ENCODE results near the gene HSP90AB1.

HSP90AB1 gene

DNA sequence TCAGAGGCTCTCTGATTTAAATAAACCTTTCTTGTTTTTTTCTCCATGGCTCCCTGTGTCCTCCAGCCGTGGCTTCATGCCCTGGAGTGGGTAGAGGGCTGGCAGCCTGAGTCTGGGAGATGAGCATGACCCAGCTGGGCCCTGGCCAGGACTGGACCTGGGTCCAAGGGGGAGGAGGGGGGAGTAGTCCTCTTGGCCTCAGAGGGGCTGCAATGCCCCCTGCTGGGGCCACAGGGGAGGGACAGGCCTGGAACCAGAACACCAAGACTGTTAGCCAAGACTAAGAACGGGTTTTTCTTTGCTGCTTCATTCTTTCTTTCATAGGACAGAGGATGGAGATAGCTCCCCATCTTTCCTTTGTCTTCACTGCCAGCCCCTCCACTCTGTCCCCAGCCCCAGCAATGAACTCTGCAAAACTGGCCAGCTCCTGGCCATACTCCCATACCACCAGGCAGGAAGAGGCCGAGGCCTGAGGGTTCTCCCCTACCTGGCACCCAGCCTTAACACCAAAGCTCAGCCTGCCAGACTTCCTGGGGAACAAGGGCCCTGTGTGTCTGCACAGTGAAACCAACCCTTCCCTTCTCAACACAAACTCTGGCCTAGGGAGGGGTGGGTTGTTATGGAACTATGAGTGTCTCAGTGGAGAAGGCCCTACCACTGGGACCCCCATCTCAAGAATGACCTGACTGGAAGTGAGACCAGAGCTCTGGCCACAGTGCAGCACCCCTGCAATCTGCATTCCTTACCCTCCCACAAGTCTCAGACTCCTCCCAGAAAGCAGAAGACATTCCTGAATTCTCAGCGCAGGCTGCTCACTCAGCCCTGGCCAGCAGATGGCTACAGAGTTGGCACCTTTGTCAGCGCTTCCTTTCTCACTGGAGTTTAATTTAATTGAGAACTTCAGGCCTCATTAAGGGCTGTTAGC, 12.5 kb upstream of the HSP90AB1 start:
- no peak for DNase-seq (ENCODE audit: extremely low read depth in 1 of 2, low read depth in 1 of 2)

DNA sequence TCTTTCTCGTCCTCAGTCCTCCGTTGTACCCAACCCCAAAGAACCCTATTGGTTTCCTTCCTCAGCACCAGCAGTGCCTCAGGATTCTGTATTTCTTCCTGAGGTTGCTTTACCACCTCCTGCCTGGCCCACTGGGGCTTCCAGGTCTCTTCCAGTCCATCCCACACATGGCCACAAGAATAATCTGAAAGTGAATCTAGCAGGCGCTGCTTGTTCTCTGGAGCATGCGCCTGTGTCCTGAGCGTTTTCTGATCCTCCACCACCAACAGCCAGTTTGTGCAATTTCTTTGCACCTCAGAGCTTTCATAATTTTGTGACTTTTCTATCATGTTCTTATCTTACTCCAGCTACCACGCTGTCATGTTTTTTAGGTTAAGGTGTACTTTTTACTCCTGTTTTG, 11.6 kb upstream of the HSP90AB1 start:
- no peak for DNase-seq (ENCODE audit: extremely low read depth in 1 of 2, low read depth in 1 of 2)

DNA sequence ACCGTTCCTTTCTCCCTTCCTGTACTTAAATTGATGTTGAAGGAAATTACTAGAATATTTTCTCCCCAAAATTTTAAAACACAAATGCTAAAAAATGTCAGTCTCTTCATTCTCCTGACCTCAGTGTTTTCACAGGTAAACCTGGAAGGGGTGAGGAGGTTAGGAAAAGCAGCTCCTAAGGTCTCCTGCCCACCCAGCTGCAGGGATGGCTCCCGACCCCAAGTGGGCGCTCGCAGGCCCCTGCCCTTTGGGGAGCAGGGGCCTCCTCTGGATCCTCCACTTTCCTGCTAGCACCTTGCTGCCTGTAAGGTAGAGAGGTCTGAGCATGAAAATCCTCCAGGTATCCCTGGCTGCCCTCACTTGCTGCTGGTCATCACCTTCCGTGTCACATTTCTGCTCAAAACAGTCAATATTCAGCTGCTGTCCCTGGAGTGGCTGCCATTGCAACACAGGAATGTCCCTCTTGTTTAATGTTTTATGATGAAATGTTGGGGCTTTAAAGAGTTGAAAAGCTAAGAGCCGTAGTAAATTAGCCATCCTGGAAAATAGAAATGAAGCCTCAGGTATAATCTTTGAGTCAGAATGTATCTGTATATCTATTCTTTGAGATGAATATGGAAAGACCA, 10.9 kb upstream of the HSP90AB1 start:
- DNase-seq (ENCODE audit: extremely low read depth in 1 of 2, low read depth in 1 of 2): no peak

DNA sequence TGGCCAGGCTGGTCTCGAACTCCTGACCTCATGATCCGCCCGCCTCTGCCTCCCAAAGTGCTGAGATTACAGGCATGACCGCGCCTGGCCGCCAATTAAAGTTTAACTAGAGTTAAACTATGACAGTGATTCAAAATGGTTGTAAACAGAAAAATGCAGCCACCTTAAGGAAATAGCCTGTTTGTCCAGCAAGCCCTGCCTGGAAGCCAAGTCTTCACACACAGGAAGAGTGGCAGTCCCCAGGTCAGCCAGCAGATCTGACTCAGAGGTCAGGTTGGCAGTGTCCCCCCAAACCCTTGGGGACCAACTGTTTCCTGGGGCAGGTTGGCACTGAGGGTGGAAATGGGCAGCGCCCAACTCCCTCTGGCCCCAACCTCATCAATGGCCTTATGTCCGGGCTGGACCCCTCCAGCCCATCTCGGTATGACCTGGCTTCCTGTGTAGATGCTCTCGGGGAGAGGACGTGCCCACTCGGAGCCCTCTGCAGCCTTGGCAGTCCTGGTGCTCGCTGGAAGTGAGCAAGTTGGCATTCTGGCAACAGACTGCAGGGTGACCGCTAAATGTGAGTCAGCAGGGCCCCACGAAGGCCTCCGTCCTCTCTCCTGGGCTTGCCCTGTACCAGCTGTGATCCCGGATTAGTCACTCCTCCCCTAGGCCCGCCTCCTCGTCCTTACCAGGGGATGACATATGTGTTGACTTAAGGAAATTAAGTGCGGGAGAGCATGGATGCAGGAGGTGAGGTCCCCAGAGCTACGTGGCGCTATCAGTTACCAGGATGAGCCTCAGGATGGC, 9.7 kb upstream of the HSP90AB1 start:
- peak in 1 of 2 donors; percentile 80 for DNase-seq (ENCODE audit: extremely low read depth in 1 of 2, low read depth in 1 of 2)

DNA sequence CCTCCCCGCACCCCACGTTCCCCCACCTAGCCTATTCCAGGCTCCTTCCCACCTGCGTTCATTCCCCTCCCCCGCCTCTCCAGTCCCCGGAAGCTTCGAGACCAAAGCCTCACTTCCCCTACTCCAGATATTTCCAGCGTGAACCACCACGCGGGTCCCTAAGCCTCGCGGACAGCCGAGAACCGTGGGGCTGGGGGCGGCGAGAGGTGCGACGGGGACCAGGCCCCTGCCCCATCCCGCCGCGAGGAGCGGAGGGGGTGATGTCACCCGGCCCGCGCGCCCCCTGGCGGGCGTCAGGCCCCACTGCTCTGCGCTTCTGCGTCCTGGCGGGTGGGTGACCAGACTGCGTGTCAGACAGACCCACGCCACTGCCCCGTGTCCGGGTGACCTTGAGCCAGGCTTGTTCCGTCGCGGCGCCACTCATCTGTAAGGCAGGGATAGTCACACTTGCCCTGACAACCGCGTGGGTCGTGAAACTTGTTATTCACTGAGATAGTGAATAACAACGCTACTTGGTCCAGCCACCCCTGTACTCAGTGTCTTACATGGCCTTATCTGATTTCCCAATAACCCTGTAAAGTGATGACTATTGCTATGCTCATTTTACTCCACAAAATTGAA, 9.0 kb upstream of the HSP90AB1 start:
- DNase-seq (ENCODE audit: extremely low read depth in 1 of 2, low read depth in 1 of 2): peak; percentile 60 to 84

DNA sequence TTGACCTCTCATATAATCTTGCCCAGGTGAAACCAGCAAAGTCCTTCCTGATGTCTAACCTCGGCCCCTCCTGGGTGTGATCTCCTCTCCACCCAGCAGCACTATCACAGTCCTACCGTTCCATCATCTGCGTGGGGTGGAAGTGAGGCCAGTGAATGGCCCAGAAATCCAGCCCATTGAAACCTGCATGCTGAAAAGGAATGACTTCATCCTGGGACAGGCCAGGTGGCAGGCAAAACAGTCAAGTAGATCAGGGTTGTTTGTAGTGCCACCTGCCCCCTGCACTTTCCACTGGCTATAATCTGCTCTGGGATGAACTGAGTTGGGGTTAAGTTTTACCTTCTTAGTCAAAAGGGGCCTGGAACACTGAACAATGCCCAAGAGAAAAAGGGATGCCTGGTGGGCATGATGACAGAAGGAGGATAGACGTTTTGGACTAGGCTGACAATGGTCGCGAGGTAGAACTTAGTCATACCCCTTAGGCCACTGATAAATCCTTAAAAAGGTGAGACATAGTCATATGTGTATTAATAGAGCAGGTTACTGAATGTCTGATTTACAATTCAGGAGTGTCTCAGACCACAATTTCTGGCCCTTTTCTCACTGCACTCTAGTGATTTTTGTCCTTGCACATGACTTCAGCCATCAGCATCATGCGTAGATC, 8.1 kb upstream of the HSP90AB1 start:
- DNase-seq (ENCODE audit: extremely low read depth in 1 of 2, low read depth in 1 of 2): no peak

DNA sequence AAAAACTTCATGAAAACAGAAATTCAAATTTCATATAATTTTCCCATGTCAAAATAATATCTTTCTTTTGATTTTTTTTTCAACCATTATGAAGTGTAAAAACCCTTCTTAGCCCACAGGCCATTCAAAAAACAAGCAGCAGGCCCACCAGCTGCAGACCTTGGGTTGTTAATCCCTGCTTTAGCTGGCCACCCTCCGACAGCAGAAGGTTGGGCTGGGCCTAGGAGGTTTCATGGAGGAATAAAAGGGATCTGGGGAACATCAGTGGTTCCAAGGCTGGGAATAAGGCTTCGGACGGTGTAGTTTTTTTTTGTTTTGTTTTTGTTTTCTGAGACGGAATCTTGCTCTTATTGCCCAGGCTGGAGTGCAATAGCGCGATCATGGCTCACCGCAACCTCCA, 3.6 kb upstream of the HSP90AB1 start:
- DNase-seq (ENCODE audit: extremely low read depth in 1 of 2, low read depth in 1 of 2): no peak

DNA sequence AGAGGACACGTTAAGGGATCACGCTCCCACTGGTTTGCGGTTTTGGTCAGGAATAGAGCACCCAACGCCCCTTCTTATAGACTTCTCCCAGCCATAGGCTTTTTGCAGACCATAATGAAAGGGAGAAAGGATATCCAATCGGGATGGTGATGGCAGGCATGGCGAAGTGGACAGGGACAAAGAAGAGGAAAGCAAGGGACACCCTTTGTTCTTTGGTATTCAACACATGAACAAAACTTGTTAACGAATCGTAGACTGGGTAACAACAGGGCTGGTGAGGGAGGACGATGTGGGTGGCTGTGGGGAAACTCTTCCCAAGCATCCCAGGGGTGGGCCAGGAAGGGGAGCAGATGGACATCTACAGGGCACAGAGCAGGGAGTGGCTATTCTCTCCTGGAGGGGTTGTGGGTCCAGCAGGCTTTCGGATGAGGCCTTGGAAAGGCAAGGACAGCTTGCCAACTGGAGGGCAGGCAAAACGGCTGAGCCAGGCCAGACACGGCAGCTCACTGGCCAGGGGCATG, 1.4 kb upstream of the HSP90AB1 start:
- no peak for DNase-seq (ENCODE audit: extremely low read depth in 1 of 2, low read depth in 1 of 2)

DNA sequence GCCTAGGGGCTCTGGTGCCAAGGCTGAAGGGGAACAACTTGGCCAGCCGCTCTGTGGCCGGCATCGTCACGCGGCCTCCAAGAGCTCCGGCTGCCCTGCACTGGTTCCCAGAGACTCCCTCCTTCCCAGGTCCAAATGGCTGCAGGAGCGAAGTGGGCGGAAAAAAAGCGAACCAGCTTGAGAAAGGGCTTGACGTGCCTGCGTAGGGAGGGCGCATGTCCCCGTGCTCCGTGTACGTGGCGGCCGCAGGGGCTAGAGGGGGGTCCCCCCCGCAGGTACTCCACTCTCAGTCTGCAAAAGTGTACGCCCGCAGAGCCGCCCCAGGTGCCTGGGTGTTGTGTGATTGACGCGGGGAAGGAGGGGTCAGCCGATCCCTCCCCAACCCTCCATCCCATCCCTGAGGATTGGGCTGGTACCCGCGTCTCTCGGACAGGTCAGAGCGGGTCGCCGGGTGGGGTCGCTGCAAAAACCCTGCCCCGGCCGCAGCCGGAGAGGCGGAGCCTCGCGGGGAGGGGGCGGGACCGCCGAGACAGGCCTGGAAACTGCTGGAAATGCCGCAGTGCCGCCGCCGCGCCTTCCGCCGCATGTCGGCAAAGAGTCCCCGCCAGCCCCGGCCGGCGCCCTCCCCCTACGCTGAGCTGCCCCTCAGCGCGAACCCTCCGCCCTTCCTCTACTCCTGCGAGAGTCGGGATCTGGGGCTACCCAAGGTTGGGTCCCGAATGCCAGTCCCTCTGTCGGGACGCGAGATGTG, 814 bp upstream of the HSP90AB1 start:
- DNase-seq (ENCODE audit: extremely low read depth in 1 of 2, low read depth in 1 of 2): peak; percentile 80 to 83

DNA sequence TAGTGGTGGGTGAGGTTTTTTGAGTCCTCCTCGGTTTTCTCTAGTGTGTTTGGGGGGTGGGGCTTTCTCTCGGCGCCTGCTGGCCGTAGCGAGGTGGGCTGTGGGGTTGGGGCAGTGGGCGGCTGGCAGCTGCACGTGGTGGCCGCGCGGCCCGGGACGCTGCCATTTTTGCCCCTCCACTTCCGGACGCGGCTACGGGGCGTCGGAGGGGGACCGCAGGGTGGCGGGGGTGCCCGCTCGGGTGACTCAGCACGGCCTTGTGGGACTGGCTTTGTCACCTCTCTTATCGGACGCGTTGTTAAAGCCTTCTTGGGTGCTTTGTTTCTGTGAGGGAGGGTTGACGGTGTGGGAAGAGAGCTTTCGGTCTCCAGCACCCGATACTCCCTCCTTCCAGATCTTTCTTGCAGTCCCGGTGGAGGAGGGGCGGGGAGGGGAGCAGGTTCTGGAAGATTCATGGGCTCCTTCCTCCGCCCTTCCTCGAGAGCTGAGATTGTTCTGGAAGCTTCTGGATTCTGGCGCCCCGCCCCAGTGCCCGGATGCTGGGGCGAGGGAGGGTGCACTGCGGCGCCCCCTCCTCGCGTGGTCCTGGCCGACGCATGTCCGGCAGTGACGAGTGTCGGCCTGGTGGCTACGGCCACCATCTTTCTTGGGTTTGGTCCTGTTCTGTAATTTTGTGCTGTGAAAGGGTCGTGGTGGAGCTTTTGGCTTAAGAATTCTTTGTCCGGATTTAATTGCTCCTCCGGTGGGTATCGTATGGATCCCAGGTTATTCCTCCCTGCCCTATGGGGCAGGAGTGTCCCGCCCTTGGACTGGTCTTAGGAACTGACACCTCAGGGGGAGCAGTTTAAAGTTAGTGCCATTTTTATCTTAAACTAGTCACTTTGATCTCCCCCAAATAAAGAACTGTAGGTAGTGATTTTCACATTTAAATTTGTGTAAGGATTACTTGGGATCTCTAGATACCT, 719 bp downstream of the HSP90AB1 start:
- DNase-seq (ENCODE audit: extremely low read depth in 1 of 2, low read depth in 1 of 2): peak; percentile 71 to 82

DNA sequence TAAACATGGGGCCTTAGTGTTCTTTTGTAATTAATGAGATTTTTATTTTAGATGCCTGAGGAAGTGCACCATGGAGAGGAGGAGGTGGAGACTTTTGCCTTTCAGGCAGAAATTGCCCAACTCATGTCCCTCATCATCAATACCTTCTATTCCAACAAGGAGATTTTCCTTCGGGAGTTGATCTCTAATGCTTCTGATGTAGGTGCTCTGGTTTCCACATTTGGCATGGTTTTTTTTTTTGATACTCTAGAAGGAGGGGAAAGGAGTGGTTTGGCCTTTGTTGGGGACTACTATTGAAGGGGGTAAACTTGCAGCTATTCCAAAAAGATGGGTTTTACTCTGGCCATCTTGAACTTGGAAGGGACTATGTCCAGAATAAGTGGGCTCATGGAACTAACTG, 1.7 kb downstream of the HSP90AB1 start:
- no peak for DNase-seq (ENCODE audit: extremely low read depth in 1 of 2, low read depth in 1 of 2)

DNA sequence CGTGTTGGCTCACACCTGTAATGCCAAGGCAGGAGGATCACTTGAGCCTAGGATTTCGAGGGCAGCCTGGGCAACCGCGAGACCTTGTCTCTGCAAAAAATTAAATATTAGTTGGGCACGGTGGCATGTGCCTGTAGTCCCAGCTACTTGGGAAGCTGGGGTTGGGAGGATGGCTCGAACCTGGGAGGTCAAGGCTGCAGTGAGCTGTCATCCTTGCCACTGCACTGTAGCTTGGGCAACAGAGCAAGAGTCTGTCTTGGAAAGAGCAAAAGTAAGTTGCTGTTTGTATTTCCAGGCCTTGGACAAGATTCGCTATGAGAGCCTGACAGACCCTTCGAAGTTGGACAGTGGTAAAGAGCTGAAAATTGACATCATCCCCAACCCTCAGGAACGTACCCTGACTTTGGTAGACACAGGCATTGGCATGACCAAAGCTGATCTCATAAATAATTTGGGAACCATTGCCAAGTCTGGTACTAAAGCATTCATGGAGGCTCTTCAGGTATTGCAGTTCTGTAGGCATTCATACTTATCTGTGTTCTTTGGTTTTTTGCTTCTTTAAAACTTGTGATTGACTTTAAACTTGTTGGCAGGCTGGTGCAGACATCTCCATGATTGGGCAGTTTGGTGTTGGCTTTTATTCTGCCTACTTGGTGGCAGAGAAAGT, 2.3 kb downstream of the HSP90AB1 start:
- DNase-seq (ENCODE audit: extremely low read depth in 1 of 2, low read depth in 1 of 2): no peak

DNA sequence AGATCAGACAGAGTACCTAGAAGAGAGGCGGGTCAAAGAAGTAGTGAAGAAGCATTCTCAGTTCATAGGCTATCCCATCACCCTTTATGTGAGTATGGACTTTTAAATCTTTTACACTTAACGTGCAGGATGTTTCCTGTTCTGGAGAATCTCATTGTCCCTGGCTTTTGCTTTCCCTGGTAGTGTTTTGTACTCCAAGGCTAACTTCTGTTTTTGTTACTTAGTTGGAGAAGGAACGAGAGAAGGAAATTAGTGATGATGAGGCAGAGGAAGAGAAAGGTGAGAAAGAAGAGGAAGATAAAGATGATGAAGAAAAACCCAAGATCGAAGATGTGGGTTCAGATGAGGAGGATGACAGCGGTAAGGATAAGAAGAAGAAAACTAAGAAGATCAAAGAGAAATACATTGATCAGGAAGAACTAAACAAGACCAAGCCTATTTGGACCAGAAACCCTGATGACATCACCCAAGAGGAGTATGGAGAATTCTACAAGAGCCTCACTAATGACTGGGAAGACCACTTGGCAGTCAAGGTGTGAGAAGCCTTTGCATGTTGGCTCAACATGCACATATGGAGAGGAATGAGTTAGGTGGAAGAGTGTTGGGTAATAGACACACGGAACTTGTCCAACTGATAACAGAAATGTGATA, 3.3 kb downstream of the HSP90AB1 start:
- DNase-seq (ENCODE audit: extremely low read depth in 1 of 2, low read depth in 1 of 2): no peak

DNA sequence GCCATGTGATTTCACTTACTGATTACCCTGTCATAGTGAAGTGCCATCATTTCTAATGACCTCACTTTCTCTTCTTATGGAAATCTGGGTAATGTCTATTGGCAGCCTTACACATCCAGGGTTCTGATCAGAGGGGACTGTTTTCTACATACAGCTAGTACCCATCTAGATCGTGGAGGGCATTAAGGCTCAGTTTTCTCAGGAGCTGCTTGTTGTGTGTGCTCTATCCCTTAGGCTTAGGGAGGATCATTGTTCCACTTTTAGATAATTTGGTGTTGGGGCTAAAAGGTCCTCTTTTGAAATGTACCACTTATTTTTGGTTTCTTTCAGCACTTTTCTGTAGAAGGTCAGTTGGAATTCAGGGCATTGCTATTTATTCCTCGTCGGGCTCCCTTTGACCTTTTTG, 3.8 kb downstream of the HSP90AB1 start:
- DNase-seq (ENCODE audit: extremely low read depth in 1 of 2, low read depth in 1 of 2): no peak

DNA sequence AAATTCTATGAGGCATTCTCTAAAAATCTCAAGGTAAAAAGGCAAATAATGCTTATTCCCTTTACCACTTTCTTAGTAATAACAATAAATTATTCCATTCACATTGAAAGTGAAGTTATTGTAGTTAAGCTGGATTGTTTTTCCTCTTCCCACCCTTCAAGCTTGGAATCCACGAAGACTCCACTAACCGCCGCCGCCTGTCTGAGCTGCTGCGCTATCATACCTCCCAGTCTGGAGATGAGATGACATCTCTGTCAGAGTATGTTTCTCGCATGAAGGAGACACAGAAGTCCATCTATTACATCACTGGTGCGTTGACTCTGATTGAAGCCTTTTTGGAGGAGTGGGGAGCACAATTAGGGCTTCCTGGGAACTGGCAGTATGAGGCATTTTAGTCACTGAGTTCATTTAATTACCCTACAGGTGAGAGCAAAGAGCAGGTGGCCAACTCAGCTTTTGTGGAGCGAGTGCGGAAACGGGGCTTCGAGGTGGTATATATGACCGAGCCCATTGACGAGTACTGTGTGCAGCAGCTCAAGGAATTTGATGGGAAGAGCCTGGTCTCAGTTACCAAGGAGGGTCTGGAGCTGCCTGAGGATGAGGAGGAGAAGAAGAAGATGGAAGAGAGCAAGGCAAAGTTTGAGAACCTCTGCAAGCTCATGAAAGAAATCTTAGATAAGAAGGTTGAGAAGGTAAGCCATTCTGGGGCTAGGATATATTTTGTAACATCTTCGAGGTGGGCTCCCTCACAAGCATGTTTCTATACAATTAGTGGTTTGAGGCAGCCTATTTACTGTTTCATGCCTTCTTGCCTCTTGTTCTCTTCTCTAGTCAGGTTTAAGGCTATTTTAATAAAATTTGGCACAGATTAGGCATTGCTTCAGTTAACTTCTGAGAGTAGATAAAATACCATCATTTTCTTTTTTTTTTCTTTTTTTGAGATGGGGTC, 4.9 kb downstream of the HSP90AB1 start:
- no peak for DNase-seq (ENCODE audit: extremely low read depth in 1 of 2, low read depth in 1 of 2)

Data from stimulated activated CD8-positive, alpha-beta memory T cell treated with anti-CD3 and anti-CD28 coated beads, Interleukin-7, amount 100 ng/mL, for 48 hours (primary cell).